ENCODE measurements around the gene THAP3.
A peak's percentile ranks its signal among the peaks of the same experiment; 100 is the strongest.
"Not testable (repeated sequence)": the region's sequence is repeated elsewhere in the genome, so short reads cannot be mapped to it uniquely, and the experiment has no call there.

Gene THAP3

GRCh38 chr1:6591644-6592043 is 33.0 kb upstream of the THAP3 start:
- no peak for DNase-seq

- no peak for DNase-seq
Observed at GRCh38 chr1:6592441-6592840, 32.2 kb upstream of the THAP3 start.

DNA sequence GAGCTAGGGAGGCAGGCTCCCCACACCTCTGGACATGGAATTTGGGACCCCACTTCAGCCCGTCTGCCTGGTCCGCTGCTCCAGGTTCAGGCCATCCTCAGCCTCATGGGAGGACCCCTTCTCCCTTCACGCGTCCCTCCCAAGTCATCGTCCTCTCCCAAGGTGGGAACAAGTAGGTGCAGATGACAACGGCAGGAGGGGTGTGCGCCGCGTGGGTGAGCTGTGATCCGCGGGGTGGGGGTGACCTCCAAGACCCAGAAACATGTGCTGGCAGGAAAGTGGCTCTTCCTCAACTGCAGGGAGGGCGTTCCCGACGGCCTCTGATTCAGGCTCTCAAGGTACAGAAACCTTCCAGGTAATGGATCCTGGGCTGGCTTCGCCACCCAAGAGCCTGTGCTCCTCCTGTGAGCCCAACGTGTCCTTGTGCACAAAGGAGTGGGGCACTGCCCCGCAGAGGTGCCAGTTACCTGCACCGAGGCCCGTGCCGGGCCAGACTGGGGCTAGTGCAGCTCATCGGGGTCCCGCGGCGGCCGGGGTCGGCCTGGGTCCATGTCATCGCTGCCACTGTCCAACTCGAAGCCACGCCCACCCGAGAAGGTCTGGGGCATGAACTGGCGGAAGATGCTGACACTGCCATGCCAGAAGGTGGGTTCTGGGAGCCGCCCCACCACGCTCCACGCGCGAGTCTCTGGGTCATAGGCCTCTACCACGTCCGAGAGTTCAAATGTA is 31.6 kb upstream of the THAP3 start:
- no peak for DNase-seq

GRCh38 chr1:6593810-6594209 is 30.9 kb upstream of the THAP3 start:
- no peak for DNase-seq

DNA sequence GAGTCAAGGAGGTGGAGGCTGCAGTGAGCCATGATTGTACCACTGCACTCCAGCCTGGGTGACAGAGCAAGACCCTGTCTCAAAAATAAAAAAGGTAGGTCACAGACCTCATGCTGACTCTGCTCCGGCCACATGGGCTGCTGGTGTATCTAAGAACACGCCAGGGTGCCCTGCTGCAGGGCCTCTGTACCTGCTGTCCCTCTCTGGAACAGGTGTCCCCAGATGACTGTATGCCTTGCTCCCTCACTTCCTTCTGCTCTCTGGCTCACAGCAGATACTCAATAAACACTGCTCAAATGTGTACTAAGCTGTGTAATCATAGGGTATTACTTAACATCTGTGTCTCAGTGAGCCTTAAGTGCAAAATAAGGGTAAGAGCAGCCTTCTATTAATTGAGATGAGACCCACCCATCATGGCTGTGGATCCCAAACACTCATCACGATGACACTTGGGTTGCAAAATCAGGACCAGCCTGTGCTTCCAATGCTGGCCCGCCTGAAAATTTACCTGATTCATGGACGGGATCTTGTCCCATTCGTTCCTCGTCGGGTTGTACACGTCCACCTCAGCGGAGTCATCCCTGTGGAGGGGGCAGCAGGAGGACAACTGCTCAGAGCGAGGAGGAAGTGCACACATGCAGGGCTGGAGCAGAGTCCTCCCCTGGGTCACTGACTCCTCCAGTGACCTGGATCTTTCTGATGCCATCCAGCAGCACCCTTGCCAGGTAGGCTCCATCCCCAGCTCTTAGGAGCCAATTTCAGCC is 29.5 kb upstream of the THAP3 start:
- peak; percentile 68 for DNase-seq

DNA sequence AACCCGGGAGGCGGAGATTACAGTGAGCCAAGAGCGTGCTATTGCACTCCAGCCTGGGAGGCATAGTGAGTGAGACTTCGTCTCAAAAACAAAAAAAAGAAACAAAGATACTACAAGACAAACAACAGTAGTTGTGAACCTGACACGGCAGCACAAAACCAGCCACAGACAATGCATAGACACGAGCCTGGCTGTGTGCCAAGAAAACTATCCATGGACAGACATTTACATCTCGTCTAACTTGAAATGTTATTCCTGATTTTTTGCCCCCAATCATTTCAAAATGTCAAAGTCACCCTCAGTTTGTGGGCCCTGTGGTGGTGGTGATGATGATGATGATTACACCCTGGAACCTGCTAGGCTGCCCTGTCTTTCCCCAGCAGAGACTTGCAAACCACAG is 28.3 kb upstream of the THAP3 start:
- no peak for DNase-seq

GRCh38 chr1:6596886-6597776 is 27.5 kb upstream of the THAP3 start:
- DNase-seq, result no peak

GRCh38 chr1:6597777-6598131 is 26.9 kb upstream of the THAP3 start:
- DNase-seq, result no peak

GRCh38 chr1:6599141-6599975 is 25.3 kb upstream of the THAP3 start:
- DNase-seq, result no peak

DNA sequence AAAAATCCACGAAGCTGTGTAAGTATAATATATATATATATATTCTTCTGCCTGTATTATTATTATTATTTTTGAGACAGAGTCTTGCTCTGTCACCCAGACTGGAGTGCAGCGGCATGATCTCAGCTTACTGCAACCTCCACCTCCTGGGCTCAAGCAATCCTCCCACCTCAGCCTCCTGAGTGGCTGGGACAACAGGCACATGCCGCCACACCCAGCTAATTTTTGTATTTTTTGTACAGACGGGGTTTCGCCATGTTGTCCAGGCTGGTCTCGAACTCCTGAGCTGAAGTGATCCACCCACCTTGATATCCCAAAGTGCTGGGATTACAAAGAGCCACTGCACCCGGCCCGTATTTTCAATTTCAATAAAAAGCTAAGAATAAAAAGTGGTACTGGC is 24.7 kb upstream of the THAP3 start:
- DNase-seq, result not testable (repeated sequence)

- no peak for DNase-seq
Observed at GRCh38 chr1:6600410-6601048, 24.1 kb upstream of the THAP3 start.

GRCh38 chr1:6601049-6601922 is 23.4 kb upstream of the THAP3 start:
- no peak for DNase-seq

DNA sequence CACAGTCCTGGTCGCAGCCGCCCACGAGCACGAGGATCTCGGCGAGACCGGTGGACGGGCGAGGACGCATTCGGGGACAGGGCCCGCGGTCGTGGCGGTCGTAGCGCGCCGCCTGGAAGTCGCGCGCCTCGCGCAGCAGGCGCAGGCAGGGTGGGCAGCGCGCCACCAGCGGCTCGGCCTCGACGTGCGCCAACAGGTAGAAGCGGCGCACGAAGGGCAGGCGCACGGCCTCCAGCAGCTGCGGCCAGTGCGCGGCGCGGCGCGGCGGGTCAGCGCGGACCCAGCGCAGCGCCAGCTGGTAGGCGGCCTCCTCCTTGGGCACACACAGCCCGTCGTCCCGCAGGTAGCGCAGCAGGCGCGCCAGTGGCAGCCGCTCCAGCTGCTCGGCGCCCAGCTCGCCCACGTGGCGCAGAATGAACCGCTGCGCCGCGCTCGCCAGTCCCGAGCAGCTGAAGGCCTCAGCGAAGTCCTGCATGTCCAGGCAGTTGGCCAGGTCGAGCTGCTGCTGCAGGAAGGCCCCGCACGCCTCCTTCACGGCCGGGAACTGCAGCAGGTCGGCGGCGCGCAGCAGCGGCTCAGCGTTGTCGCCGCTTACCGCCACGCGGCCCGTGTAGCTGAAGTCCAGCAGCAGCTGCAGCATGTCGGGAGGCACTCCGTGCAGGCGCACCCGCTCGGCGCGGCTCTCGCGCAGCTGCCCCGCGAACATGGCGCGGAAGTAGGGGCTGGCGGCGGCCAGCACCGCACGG is 22.6 kb upstream of the THAP3 start:
- peak; percentile 79 for DNase-seq

- peak; percentile 79 for DNase-seq
Observed at GRCh38 chr1:6602669-6603237, 21.9 kb upstream of the THAP3 start, which contains the start of gene KLHL21. KLHL21 (minus strand) TSS chr1:6602869; CDS start chr1:6602817, 52 bp downstream.

DNA sequence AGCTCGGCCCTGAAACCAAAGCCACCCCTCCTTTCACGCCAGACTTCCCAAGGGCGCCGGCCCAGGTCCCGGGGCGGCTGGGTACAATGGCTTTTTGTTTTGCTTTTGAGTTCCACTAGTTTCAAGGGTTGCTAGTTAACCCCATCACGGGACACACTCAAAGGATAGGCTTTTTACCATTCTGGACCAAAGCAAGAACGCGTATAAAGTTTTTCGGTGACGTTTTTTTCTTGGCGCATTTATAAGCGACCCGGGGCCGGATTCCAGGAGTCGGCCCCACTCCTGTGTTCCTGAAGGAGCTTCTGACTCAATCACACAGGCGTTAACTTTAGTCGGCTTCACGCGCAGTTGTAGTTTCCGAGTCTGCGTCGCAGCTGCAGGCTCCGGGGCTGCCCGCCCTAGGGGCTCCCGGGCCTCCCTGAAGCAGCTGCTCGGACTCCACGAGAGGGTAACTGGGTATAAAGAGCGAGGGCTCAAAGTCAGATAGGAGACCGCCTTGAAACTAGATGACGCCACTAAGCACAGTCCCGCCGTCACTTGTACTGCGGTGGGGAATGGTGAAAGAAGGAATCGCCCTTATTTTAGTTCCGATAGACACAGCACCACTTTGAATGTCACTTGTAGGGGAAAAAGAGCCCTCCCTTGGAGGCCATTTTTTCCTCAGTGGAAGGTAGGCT is 21.3 kb upstream of the THAP3 start:
- peak; percentile 65 for DNase-seq

DNA sequence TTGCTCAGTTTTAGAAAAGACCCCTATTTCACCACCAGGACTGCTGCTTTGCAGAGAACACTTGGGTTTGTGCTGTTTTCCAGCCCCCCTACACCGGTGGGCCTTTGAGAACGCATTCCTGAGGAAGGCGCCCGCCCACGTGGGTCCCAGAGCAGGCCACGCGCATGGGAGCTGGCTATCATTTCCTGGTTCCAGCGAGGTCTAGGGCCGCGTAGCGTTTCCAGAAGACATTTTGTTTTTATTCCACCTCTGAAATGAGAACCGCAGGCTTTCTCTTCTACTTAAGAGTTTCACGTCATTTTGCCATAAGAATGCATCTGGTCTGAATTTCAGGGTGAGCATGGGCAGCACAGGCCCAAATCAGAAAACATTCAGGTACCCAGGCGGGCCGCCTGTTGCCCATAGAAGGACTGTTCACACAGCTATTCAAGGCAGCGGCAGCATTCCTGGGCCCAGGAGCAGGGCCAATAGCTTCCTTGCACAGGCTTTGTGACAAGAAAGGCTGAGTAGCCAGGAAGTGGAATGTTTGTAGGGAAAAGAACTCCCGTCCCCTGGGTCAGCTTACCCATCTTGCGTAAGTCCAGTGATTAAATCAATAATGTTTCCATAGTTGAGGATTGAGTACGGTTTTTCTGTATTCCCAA is 20.6 kb upstream of the THAP3 start:
- no peak for DNase-seq

- DNase-seq, result peak; percentile 52
Observed at GRCh38 chr1:6612641-6613360, 11.9 kb upstream of the THAP3 start.

Measured in NCI-H2227 treated with DMSO at 0.1 percent for 48 hours (cell line).